HUDEP-2 (cell line): ENCODE data around the gene ACOT11.
A peak's percentile ranks its signal among the peaks of the same experiment; 100 is the strongest.
"Not testable (repeated sequence)": the region's sequence is repeated elsewhere in the genome, so short reads cannot be mapped to it uniquely, and the experiment has no call there.

ENCODE experiments used
- DNase-seq, 76 experiments: peaks; one replicate each; lab custom pipeline; 2025; ENCODE audit not compliant: unreplicated experiment in 76 of 76; lab: John Stamatoyannopoulos, UW

Gene ACOT11

GRCh38 chr1:54536656-54537055, 11.4 kb upstream of the ACOT11 start:
- not testable (repeated sequence) for DNase-seq

- no peak for DNase-seq
Measured at GRCh38 chr1:54537611-54538010, 10.4 kb upstream of the ACOT11 start.

GRCh38 chr1:54538538-54538937, 9.5 kb upstream of the ACOT11 start:
- no peak for DNase-seq

- no peak for DNase-seq
Measured at GRCh38 chr1:54540582-54541295, 7.3 kb upstream of the ACOT11 start.

GRCh38 chr1:54542120-54542961, 5.7 kb upstream of the ACOT11 start:
- DNase-seq, result peak in 43 of 76 experiments; percentile 9 to 61 (median 35)

- DNase-seq, result no peak
Measured at GRCh38 chr1:54542962-54543539, 5.0 kb upstream of the ACOT11 start.

- DNase-seq, result no peak
Measured at GRCh38 chr1:54543729-54544496, 4.1 kb upstream of the ACOT11 start.

- DNase-seq, result no peak
Measured at GRCh38 chr1:54545916-54546635, 2.0 kb upstream of the ACOT11 start.

GRCh38 chr1:54546651-54547401, 1.2 kb upstream of the ACOT11 start:
- DNase-seq, result peak in 7 of 76 experiments; percentile 8 to 21 (median 12)

- no peak for DNase-seq
Measured at GRCh38 chr1:54548389-54549044, 489 bp downstream of the ACOT11 start.

- peak in 1 of 76 experiments; percentile 16 for DNase-seq
Measured at GRCh38 chr1:54549181-54549924, 1.3 kb downstream of the ACOT11 start.

GRCh38 chr1:54551891-54552290, 3.9 kb downstream of the ACOT11 start:
- no peak for DNase-seq

GRCh38 chr1:54553602-54554313, 5.7 kb downstream of the ACOT11 start:
- DNase-seq, result no peak

GRCh38 chr1:54556110-54556509, 8.1 kb downstream of the ACOT11 start:
- DNase-seq, result no peak

- DNase-seq, result no peak
Measured at GRCh38 chr1:54557671-54558355, 9.8 kb downstream of the ACOT11 start.

- DNase-seq, result no peak
Measured at GRCh38 chr1:54558434-54559030, 10.5 kb downstream of the ACOT11 start.

GRCh38 chr1:54559111-54559548, 11.1 kb downstream of the ACOT11 start:
- DNase-seq, result no peak
